ENCODE measurements around the gene ANKK1.

ANKK1 gene

DNA sequence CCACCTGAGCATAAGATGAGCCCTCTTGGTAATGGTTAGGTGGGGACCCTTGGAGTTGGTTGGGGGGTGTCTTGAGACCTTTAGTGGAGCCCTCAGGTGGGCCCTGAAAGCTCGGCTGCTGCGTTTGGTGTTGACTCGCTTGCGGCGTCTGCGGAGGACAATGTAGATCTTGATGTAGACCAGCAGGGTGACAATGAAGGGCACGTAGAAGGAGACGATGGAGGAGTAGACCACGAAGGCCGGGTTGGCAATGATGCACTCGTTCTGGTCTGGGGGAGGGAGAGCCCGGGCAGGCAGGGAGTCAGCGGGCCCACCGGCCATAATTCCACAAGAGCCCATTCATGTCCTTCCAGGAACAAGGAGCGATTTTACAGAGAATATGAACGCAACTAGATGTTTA lies 27.8 kb downstream of the ANKK1 start:
- Mint-ChIP-seq H3K27me3 (ENCODE audit: low read depth, poor library complexity) (peaks cover 43% of the 10 kb centered on the region), H3K4me1 (no peaks in the 10 kb centered on the region), H3K9me3 (no peaks in the 10 kb centered on the region), H3K27ac (no peak overlapping the region), H3K4me3 (no peak overlapping the region), H3K36me3 (ENCODE audit: low read depth) (no peaks in the 10 kb centered on the region)
- TF ChIP-seq, protein P1, sequence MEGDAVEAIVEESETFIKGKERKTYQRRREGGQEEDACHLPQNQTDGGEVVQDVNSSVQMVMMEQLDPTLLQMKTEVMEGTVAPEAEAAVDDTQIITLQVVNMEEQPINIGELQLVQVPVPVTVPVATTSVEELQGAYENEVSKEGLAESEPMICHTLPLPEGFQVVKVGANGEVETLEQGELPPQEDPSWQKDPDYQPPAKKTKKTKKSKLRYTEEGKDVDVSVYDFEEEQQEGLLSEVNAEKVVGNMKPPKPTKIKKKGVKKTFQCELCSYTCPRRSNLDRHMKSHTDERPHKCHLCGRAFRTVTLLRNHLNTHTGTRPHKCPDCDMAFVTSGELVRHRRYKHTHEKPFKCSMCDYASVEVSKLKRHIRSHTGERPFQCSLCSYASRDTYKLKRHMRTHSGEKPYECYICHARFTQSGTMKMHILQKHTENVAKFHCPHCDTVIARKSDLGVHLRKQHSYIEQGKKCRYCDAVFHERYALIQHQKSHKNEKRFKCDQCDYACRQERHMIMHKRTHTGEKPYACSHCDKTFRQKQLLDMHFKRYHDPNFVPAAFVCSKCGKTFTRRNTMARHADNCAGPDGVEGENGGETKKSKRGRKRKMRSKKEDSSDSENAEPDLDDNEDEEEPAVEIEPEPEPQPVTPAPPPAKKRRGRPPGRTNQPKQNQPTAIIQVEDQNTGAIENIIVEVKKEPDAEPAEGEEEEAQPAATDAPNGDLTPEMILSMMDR (IDR thresholded peaks at IDR 0.05) = no peak
- DNase-seq = no peak

DNA sequence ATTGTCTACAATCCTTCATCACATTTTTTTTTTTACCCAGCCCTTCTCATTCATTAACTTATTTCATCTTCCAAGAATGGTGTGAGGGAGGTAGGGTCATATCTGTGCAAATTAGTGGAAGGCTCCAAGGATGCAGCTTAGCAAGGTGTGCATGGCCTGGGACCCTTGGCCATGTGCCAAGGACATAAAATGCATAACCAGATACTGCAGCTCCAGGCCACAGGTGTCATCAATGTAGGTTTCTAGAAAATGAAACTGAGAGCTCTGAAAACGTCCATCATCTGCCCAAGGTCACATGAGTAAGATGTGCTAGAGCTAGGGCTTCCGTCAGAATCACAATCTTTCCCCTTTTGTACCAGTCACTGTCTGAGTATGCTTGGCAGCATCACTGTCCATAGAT lies 29.8 kb downstream of the ANKK1 start:
- TF ChIP-seq, protein P1 (IDR thresholded peaks at IDR 0.05) = no peak
- H3K36me3 Mint-ChIP-seq (ENCODE audit: low read depth) = no peaks in the 10 kb centered on the region
- no peak for DNase-seq
- peaks cover 48% of the 10 kb centered on the region for H3K27me3 Mint-ChIP-seq (ENCODE audit: low read depth, poor library complexity)
- H3K27ac Mint-ChIP-seq = no peak overlapping the region
- H3K9me3 Mint-ChIP-seq = no peaks in the 10 kb centered on the region
- no peaks in the 10 kb centered on the region for H3K4me1 Mint-ChIP-seq
- no peak overlapping the region for H3K4me3 Mint-ChIP-seq

DNA sequence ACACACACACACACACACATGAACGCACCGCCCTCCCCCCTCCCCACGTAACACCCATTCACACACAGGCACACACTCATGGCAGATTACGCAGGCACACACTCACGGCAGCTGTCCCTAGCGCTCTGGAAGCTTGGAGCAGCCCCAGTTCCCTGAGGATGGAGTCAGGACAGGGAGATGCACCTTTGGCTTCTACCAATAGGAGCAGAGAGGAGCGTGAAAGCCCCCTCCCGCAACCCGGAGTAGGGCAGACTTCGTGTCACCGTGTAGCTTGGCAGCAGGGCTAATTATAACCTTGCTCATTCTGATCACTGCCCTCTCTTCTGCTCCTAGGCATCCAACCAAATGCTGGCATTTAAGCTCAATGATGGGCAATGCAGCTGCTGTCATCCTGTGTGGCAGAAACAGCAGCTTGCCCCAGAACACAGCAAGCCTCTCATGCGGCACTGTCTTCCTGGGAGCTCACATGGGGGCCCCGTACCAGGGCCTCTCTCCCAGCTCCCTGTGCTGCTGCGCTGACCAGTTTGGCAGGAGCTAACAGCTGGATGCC lies 31.9 kb downstream of the ANKK1 start:
- DNase-seq = no peak
- H3K27ac Mint-ChIP-seq = no peak overlapping the region
- no peaks in the 10 kb centered on the region for H3K9me3 Mint-ChIP-seq
- no peaks in the 10 kb centered on the region for H3K36me3 Mint-ChIP-seq (ENCODE audit: low read depth)
- H3K4me3 Mint-ChIP-seq = no peak overlapping the region
- TF ChIP-seq, protein P1 (IDR thresholded peaks at IDR 0.05) = no peak
- no peaks in the 10 kb centered on the region for H3K4me1 Mint-ChIP-seq
- H3K27me3 Mint-ChIP-seq (ENCODE audit: low read depth, poor library complexity) = peaks cover 40% of the 10 kb centered on the region

DNA sequence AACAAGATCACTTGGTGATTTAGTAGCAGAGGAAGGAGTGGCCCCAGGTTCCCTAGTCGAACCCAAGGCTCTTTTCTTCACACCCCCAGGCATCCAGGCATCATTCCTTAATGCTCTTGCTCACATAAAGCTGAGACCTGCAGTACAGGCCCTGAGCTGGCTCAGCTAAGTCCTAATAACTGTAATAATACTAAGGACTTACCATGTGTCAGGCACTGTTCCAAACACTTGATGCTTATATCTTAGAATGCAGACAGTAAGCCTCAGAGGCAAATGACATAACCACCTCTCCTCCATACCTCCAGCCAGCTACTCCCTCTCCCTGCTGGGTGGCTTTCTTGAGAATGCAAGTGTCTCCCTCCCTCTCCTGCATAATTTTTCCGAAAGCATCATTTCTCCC lies 33.2 kb downstream of the ANKK1 start:
- no peak overlapping the region for H3K27ac Mint-ChIP-seq
- TF ChIP-seq, protein P1 (IDR thresholded peaks at IDR 0.05) = no peak
- no peak for DNase-seq
- H3K4me3 Mint-ChIP-seq = no peak overlapping the region
- no peaks in the 10 kb centered on the region for H3K36me3 Mint-ChIP-seq (ENCODE audit: low read depth)
- no peaks in the 10 kb centered on the region for H3K9me3 Mint-ChIP-seq
- H3K4me1 Mint-ChIP-seq = no peaks in the 10 kb centered on the region
- H3K27me3 Mint-ChIP-seq (ENCODE audit: low read depth, poor library complexity) = peaks cover 29% of the 10 kb centered on the region

DNA sequence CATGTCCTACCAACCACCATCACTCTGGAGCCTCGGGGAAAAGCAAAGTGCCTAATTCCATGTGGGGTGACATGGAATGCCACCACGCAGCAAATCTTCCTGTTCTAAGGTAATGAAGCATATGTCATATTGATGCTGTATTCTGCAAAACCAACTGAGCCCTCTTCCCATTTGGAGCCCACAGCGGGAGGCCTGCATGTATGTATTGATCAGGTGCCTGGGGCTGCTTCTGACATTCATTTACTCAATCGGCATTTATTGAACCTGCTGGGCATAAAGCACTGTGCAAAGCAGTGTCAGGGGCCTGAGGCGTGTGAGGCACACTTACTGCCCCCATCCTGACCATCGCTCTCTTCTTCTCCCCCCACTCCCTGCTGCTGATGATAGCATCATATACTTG lies 39.1 kb downstream of the ANKK1 start:
- Mint-ChIP-seq H3K4me3 (no peak overlapping the region), H3K4me1 (no peaks in the 10 kb centered on the region), H3K27ac (no peak overlapping the region), H3K36me3 (ENCODE audit: low read depth) (no peaks in the 10 kb centered on the region), H3K9me3 (no peaks in the 10 kb centered on the region), H3K27me3 (ENCODE audit: low read depth, poor library complexity) (peaks cover 3% of the 10 kb centered on the region)
- no peak for DNase-seq
- TF ChIP-seq, protein P1 (IDR thresholded peaks at IDR 0.05) = no peak

DNA sequence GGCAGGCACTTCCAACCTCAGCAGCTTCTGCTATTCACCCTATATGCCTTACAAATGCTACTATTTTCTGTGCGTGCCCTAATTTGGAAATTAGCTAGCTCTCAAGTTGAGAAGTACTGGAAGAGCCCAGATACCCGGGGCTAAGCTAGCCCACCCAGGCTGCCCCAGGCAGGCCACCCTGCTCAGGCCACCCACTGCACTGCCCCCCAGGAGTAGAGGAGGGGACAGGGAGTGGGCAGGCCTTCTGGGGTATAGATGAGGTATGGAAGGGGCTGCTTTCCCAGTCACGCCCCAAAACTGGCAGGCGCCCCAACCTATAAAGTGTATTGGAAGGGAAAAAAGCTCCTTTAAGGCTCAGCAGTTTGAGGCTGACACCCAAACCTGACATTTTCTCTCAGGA lies 44.2 kb downstream of the ANKK1 start:
- TF ChIP-seq, protein P1 (IDR thresholded peaks at IDR 0.05) = no peak
- no peaks in the 10 kb centered on the region for H3K36me3 Mint-ChIP-seq (ENCODE audit: low read depth)
- H3K9me3 Mint-ChIP-seq = no peaks in the 10 kb centered on the region
- H3K4me3 Mint-ChIP-seq = no peak overlapping the region
- no peak for DNase-seq
- H3K27ac Mint-ChIP-seq = no peak overlapping the region
- H3K27me3 Mint-ChIP-seq (ENCODE audit: low read depth, poor library complexity) = peaks cover 26% of the 10 kb centered on the region
- H3K4me1 Mint-ChIP-seq = peaks cover 36% of the 10 kb centered on the region
